Measurements from ENCODE around the gene FSHR.

FSHR gene

GRCh38 chr2:49154140-49154539 is at the start of gene FSHR:
Gene FSHR (minus strand): TSS chr2:49154515. CDS start chr2:49154417, 98 bp downstream.
- TF ChIP-seq MYC (IDR thresholded peaks at IDR 0.05; ENCODE audit: low read depth, low read length): no peak
- no peak for TF ChIP-seq MAX (IDR thresholded peaks at IDR 0.05; ENCODE audit: low read depth, low read length)
- no peak for TF ChIP-seq CTCF (IDR thresholded peaks at IDR 0.05; ENCODE audit: low read depth, low read length)
- TF ChIP-seq POLR2A (IDR thresholded peaks at IDR 0.05; ENCODE audit: extremely low read depth, insufficient read length): no peak

GRCh38 chr2:49199266-49199665 is 45.0 kb upstream of the FSHR start:
- no peak for DNase-seq (ENCODE audit: low read depth)
- H3K4me3 ChIP-seq (ENCODE audit: low read depth, low read length): no peak overlapping the region
- TF ChIP-seq POLR2A (IDR thresholded peaks at IDR 0.05; ENCODE audit: extremely low read depth, insufficient read length) (no peak), MYC (IDR thresholded peaks at IDR 0.05; ENCODE audit: low read depth, low read length) (no peak), CTCF (IDR thresholded peaks at IDR 0.05; ENCODE audit: low read depth, low read length) (no peak), MAX (IDR thresholded peaks at IDR 0.05; ENCODE audit: low read depth, low read length) (no peak)

More at GRCh38 chr2:49154140-49154539, at the start of gene FSHR:
- no peak within 1 kb of the TSS for H3K4me3 ChIP-seq (ENCODE audit: low read depth, low read length)
- no peak for DNase-seq (ENCODE audit: low read depth)

- TF ChIP-seq POLR2A (IDR thresholded peaks at IDR 0.05; ENCODE audit: extremely low read depth, insufficient read length) (no peak), MYC (IDR thresholded peaks at IDR 0.05; ENCODE audit: low read depth, low read length) (no peak), MAX (IDR thresholded peaks at IDR 0.05; ENCODE audit: low read depth, low read length) (no peak), CTCF (IDR thresholded peaks at IDR 0.05; ENCODE audit: low read depth, low read length) (no peak)
- no peak overlapping the region for H3K4me3 ChIP-seq (ENCODE audit: low read depth, low read length)
- DNase-seq (ENCODE audit: low read depth): no peak
Observed at GRCh38 chr2:49194701-49195100, 40.4 kb upstream of the FSHR start.

- no peak overlapping the region for H3K4me3 ChIP-seq (ENCODE audit: low read depth, low read length)
- DNase-seq (ENCODE audit: low read depth): no peak
- TF ChIP-seq MYC (IDR thresholded peaks at IDR 0.05; ENCODE audit: low read depth, low read length) (no peak), CTCF (IDR thresholded peaks at IDR 0.05; ENCODE audit: low read depth, low read length) (no peak), MAX (IDR thresholded peaks at IDR 0.05; ENCODE audit: low read depth, low read length) (no peak), POLR2A (IDR thresholded peaks at IDR 0.05; ENCODE audit: extremely low read depth, insufficient read length) (no peak)
Observed at GRCh38 chr2:49192036-49192435, 37.7 kb upstream of the FSHR start.

- no peak overlapping the region for H3K4me3 ChIP-seq (ENCODE audit: low read depth, low read length)
- no peak for DNase-seq (ENCODE audit: low read depth)
- TF ChIP-seq POLR2A (IDR thresholded peaks at IDR 0.05; ENCODE audit: extremely low read depth, insufficient read length) (no peak), MAX (IDR thresholded peaks at IDR 0.05; ENCODE audit: low read depth, low read length) (no peak), MYC (IDR thresholded peaks at IDR 0.05; ENCODE audit: low read depth, low read length) (no peak), CTCF (IDR thresholded peaks at IDR 0.05; ENCODE audit: low read depth, low read length) (no peak)
Observed at GRCh38 chr2:49189512-49190225, 35.4 kb upstream of the FSHR start.
